G401.6 (cell line): ENCODE results near the gene UMPS.
A peak's percentile ranks its signal among the peaks of the same experiment; 100 is the strongest.
"Not testable (repeated sequence)": the region's sequence is repeated elsewhere in the genome, so short reads cannot be mapped to it uniquely, and the experiment has no call there.

Experiments used
- FAIRE-seq: peaks from 2 replicates; lab custom pipeline; 2012; peaks lifted over from hg19 to GRCh38; lab: Jason Lieb, UNC

The UMPS gene

DNA sequence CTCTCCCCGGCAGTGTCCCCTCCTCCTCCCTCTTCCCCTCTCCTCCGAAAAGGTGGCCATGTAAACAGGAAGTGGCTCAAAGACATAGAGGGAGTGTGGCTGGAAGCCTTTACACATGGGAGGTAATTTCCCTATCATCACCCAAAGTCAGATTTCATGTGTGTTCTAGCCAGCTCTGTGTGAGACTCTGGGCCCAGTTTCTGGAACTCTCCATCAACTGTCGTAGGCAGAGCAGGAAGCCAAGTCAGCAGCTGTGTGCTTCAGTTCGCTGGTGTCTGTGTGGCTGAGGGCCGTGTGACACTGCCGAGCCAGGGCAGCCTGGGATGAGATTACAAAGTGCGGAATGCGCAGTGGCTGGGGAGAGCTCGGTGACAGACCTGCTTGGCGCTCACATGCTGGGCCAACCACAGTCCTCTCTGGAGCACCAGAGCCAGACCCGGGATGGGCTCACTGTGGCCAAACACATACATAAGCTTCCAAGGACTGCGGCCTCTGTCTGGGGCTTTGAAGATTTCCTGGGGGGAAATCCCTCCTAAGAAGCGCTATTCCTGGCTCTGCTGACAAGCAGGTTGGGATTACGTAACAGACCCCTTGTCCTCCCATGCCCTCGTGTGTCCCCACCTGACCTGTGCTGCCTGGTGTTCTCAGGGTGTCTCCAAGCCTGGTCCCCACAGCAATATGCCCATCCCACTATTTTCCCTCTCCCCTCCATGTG lies 50.7 kb downstream of the UMPS start:
- FAIRE-seq = no peak

DNA sequence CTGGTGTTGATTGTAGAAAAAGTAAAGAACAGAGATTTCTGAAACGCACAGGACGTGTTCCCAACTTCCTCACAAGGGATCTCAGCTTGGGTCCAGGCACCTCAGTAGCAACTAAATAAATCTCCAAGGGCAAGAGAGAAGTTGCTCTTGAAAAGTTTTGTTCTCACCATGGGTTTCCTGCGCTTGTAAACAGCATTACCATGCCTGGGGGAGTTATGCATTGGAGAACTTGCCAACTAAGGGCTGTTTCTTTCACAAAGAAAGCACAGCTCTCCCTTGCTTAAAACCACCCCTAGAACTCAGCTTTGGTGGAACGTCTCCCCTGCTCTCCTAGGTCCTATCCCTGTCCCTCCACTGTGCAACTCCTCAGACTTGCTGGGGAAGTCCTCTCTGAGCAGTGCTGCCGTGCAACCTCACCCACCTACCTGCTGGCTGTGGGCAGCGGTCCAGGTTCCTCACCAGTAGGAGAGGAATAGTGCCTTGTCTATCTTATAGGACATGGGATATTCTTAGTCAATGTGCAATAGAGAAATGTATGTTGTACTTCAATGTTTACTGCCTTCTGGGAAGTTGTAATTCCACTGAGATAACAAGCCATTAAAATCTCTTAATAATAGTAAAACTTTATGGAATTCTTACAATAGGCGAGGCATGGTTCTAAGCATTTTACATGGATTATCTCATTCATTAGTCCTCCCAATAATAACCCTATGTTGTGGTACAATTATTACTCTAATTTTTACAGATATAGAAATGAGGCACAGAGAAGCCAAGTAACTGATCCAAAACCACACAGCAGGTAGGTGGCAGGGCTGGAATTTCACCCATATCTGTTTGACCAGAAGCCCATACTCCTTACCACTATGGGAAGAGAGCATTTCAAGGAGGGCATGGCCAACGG lies 51.5 kb downstream of the UMPS start:
- no peak for FAIRE-seq

DNA sequence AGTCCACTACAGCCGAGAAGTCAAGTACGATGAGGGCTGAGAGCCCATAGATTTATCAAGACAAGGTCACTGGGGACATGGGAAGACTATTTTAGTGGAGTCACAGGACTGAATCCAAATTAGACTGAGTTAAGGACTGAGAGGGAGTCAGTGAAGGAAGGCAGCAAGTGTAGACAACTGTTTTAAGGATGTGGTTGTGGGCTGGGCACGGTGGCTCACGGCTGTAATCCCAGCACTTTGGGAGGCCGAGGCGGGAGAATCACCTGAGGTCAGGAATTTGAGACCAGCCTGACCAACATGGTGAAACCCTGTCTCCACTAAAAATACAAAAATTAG lies 52.1 kb downstream of the UMPS start:
- not testable (repeated sequence) for FAIRE-seq

DNA sequence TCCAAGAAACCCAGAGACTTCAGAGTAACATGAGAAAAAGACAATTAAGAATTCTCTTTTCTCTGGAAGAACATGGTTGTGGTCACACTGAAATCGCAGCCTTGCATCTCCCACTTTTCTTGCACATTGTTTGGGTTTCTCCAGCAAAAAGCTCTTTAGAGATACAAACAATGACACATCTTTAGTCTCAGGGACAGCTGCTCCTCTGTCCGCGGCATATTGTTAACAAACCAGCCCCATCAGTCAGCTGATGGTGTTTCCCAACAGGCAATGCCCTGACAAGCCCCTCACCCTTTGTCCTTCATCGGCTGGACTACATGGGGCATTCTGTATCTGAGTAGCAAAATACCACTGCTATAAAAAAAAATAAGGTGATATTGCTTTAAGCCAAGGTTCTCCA lies 53.4 kb downstream of the UMPS start:
- no peak for FAIRE-seq

DNA sequence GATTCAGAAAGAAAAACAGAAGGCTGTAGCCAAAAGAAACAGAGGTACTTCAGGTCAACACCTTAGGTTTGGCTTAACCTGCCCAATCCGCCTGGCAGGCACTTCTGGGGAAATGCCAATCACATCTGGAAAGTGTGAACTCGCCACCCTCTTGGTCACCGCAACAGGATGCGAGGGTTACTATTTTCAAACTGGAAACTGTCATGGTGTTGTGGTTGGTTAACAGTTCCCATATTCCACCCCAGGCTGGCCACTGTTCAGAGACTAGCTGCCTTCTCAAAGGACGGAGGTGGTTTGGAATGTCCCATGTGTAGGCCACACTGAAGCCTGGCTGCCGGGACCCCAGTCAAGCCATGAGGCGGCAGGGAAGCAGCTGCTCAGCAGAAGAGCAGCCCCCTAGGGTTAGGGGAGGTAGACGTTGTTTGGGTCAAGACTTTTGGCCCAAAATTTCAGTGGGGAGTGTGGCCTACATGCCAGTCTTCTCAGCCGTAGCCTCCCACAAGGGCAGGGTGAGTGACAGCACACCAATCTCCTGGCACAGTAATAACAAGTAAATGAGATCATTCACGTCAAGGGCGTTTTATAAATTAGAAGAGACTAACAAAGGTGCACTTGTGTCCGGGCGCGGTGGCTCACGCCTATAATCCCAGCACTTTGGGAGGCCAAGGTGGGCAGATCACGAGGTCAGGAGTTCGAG lies 54.6 kb downstream of the UMPS start:
- no peak for FAIRE-seq

DNA sequence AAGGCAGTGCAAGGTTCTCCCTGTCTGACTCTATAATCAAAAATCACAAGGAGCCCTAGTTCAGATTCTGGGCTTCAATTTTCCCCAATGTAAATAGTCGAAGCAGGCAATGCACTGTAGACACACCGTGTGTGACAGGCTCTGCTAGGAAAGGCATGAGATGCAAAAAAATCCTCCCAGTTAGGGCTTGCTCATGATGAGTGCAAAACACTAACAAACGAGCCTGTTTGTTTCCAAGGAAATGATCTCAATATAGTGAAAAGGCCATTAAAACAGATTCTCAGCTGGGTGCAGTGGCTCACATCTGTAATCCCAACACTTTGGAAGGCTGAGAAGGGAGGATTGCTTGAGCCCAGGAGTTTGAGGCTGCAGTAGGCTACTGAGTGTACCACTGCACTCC lies 55.7 kb downstream of the UMPS start:
- no peak for FAIRE-seq

DNA sequence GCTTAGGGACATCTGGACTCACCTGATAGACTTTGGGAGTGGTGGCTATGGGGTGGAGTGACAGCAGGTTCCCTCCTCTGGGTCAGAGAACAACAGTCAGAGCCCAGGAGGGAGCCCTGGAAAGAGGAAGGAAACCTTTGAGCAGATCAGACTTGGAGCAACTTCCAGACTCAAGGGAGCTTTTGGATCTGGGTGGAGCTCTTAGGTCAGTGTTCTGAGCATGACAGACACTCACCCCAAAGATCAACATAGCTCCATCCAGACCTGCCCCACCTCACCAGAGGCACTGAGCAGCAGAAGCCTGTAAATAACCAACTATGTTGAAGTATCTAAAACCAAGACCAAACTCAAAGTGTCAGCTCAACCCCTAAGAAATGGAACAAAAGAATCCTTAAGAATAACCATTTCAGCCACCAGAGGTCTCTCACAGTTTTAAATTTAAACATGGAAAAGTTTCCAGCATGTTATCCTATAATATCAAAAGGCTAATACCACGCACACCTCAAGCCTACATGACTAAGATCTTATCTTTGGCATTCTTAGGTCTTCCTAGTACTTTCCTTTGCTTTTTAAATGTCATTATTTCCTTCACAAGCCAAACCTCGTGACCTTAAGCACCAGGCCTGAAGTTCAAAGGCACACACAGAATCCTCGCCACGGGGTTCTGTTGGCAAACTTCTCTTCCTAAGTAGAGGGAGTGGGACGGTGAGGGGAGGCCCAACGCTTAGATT lies 56.4 kb downstream of the UMPS start:
- FAIRE-seq = peak; percentile 70

DNA sequence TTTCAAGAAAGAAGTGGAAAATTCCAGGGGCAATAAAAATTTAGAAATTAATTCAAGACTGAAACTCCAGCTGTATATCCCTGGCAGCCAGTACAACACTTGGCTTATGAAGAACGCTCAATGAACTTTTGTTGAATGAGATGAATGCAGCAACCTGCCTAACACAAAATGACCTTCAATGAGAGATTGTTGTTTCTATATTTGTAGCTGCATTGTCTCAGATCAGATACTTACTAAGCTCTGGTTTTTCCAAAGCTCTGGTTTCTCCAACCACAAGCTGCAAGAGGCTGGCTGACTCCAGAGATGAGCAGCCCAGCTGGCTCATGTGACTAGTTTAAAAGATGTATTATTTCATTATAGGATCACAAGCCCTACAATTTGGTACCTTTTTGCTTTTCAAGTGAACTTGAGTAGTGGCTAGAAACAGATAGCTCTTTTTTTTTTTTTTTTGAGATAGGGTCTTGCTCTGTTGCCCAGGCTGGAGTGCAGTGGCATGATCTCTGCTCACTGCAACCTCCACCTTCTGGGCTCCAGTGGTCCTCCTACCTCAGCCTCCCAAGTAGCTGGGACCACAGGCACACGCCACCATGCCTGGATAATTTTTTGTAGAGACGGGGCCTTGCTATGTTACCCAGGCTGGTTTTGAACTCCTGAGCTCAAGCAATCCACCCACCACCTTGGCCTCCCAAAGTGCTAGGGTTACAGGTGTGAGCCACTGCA lies 57.4 kb downstream of the UMPS start:
- no peak for FAIRE-seq

DNA sequence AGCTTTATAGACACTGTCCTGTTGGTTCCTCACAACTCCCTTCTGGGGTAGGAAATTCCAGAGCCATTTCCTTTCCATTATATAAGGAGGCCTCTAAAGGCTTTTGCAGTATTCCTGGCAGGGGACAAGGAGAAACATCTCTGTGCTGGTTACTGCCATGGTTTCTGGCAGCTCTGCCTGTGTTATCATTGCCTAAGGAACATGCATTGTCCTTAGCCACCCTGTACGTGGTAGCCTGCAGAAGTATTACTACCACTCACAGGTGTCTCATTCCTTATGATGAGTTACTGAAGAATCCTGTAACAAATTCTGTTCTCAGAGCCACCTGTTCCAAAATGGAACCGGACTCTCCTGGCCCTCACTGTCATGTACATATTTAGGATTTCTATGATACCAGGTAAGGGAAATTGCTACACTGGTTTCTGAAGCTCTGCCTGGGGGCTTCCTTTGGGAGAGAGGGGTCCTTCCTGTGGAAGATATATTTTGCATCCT lies 58.0 kb downstream of the UMPS start:
- FAIRE-seq = no peak

DNA sequence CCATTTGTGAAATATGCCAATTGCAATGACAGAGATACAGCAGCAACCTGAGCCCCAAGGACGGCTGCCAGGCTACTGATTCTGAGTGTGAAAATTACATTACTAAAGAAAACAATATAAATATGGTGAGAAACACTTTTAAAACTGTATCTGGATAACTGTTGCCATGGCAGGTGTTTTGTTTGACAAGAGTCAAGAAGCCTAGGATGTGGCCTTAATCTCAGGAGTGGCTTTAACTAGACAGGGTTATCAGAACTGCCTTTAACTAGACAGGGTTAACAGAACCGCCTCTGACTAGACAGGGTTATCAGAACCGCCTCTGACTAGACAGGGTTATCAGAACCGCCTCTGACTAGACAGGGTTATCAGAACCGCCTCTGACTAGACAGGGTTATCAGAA lies 58.9 kb downstream of the UMPS start:
- FAIRE-seq = not testable (repeated sequence)

DNA sequence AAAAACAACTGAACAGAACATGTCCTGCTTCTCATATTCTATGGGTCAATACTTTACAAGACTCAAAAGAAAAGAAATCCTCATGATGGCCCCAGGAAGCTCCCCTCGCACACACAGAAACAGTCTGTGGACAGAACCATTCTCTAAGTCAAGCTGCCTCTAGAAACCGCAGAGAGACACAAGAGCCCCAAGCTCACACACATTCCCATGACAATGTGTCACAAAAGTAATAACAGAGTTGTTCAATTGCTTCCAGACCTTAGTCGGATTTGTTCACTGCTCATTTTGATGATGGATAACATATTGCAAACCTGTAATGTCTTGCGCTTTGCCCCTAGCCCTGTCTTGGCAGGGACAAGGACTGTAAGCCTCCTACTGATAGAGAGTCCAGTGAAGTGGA lies 60.9 kb downstream of the UMPS start:
- no peak for FAIRE-seq

DNA sequence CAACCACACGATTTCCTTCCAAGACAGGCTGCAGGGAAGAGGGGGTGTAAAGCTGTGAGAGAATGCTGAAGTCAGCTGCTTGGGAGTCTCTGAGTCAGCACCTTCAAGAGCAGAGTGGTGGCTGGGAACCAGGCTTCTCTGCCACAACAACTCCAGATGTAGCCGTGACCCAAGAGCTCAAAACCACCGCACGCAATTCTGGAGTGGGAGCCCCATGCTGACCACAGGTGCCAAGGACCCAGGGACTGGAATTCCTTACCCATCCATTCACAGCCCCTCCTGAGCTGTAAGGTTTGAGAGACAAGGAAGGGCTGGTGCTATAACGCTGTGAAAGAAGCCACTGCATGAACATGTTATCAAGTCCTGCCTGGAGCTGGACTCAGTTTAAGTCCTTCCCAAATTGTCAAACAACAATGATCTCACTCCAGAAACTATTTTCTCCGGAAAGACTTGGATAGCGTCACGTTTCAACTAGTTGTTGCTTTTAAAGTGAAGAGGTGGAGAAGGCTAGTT lies 61.4 kb downstream of the UMPS start:
- FAIRE-seq = no peak

DNA sequence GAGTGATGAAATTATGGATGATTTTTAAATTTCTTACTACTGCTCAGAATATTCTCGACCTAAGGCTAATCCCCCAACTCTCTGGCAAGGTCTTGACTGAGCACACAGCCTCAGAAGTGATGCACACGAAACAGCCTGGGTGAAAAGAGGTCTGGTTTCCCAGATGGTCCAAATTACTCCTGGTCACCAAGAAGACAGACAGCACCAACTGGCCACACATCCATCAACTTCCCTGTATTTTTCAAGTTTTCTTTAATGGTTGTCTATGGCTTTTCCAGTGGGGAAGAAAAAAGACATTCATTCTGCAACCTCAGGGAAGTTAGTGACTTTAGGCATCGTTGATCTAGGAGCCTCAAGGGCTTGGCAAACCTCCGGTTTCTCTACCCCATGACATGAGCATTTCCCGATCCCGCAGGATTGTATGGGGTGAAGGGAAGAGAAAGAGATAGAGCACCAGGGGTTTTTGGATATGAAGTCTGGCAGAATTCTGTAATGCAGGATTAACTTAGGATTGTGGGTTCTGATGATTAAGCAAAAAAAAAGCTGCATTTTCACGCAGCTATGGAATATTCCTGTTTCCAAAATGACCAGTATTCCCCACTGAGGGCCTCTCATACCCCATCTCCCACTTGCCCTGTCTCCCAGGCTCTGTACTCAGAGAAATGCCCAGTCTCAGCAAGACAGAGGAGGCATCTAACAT lies 62.2 kb downstream of the UMPS start:
- FAIRE-seq = no peak

DNA sequence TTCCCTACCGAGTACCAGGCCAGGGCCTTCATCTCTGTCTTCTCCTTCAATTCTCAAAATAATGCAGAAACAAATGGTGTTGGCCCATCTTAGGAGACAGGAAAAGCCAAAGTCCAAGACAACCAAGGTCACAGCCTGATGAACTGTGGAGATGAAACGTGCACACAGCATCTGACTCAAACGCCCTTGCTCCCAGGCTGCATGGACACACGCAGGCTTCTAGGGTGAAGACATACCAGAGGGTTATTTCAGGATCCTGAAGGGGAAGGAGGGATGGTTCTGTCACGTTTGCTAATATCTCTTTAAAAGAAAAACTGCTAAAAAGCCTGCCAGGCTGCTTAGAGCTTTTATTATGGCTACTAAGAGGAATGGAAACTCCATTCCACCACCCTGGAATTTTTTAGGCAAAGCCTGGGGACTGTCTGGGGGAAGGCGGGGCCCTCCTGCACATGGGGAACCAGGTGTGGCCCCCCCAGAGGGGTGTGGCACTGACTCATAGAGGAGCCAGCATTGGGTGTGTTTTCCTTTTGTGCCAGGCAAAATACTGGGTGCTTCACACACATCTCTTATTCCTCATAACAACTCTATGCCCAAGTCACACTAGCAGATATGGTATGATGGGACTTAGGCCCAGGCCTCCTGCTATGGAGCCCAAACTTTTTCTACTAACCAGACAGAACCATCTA lies 62.9 kb downstream of the UMPS start:
- no peak for FAIRE-seq

DNA sequence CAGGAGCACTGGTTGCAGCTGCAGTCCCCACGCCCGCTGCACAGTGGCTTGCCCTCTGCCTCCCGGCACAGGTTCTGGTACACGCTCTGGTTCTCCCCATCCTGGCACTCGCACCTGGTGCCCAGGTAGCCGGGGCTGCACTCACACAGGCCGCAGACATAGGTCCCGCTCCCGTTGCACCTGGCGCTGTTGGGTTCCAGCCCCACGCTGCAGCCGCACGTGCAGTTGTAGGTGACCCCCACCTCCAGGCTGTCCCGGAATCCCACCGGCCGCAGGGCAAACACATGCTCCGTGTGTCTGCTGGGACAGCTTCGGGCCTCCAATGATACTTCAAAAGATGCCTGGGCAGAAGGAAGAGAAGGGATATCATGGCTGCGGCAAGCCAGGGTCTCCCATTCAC lies 66.2 kb downstream of the UMPS start:
- FAIRE-seq = no peak

DNA sequence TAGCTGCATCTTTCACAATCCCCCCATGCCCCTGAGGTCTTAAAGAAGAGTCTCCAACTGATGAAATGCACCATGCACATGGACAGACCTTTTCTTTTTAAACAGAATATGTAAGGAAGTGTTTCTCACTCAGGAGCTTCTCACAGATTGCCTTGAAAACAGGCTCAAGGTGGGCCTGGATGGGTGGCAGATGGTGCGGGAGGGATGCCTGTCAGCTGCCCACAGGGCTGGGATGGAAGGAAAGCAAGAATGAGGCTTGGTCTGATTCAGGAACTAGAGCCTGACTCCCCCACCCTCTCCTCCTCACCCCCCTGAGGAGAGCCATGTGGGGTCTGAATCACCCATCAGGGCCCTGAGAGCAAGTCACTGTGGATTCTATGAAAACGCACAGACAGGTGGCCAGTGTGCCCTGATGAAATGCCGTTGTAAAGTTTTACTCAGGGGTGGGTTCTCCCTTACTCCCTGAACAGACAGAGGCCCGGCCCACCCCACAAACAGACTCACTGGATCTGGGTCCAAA lies 67.2 kb downstream of the UMPS start:
- no peak for FAIRE-seq
